AG04450 (cell line): Measurements from ENCODE around the gene EEPD1. TPM values are rescaled to one million over a fixed set of nuclear protein-coding genes. Genes with fewer than 3 reads are reported as not detected.
"Not testable (repeated sequence)": the region's sequence is repeated elsewhere in the genome, so short reads cannot be mapped to it uniquely, and the experiment has no call there.

Source experiments
- CTCF ChIA-PET: fragments of 300-600, 350-600 bp; formaldehyde crosslinking; extraction: SDS; loops from one replicate; lab custom pipeline; 2022; ENCODE audit warnings: antibody characterized with exemption, inconsistent platforms; lab: Charles Lee
- POLR2A ChIA-PET: fragments of 350-600 bp; formaldehyde crosslinking; extraction: SDS; loops from one replicate; lab custom pipeline; 2021; ENCODE audit warnings: antibody characterized with exemption, inconsistent platforms; lab: Yijun Ruan, JAX
- DNase-seq: peaks from one replicate; pipeline ENCODE4 v3.0.0-alpha.2; 2011; ENCODE audit warnings: low read depth, low spot score
- H3K27ac ChIP-seq: one replicate; pipeline ENCODE4 v1.5.1; 2012; ENCODE audit warnings: low read depth, low read length, control low read depth
- H3K27me3 ChIP-seq: one replicate; pipeline ENCODE4 v1.6.0; 2012; ENCODE audit warnings: low read length; ENCODE audit not compliant: control insufficient read depth, insufficient read depth
- H3K4me3 ChIP-seq: 2 replicates; pipeline ENCODE4 v1.5.1; 2011; ENCODE audit warnings: mild to moderate bottlenecking, low read depth, low read length, control low read depth
- H3K9me3 ChIP-seq: 2 replicates; pipeline ENCODE4 v1.5.1; 2012; ENCODE audit warnings: low read length; ENCODE audit not compliant: control insufficient read depth, insufficient read depth
- CTCF ChIP-seq: IDR thresholded peaks from 2 replicates; pipeline ENCODE4 v1.5.1; 2011; ENCODE audit warnings: low read depth, low read length, control low read depth, inconsistent platforms
- polyA plus RNA-seq: library from polyadenylated mRNA; depleted of rRNA; stranded (reverse); fragments of >200 nt; gene quantifications from 2 replicates; pipeline ENCODE4 v1.2.3, GENCODE V29; 2011

Gene EEPD1
- polyA plus RNA-seq, 1 experiment, result 21.1 TPM

GRCh38 chr7:36119005-36119706 is 33.9 kb upstream of the EEPD1 start:
- CTCF ChIA-PET, result interaction anchor here (0.7 to 2.5 kb wide), 4 partner anchors 10 to 173 kb away, joined by 3 to 13 read pairs (median 3); no protein-coding TSS in a partner anchor
- H3K9me3 ChIP-seq, result no peaks in the 10 kb centered on the region; the same call in 1 of the 2 replicates
- POLR2A ChIA-PET, result interaction anchor here (0.6 to 1.0 kb wide), 2 partner anchors 71 to 196 kb away, joined by 3 read pairs; no protein-coding TSS in a partner anchor

GRCh38 chr7:36119983-36120646 is 32.9 kb upstream of the EEPD1 start:
- H3K9me3 ChIP-seq, H3K27me3 ChIP-seq, DNase-seq, POLR2A ChIA-PET, H3K27ac ChIP-seq, H3K4me3 ChIP-seq: not testable (repeated sequence)
- CTCF ChIA-PET, result interaction anchor here (0.9 kb wide), 1 partner anchor 19 kb away, joined by 3 read pairs; no protein-coding TSS in a partner anchor

More at GRCh38 chr7:36119005-36119706, 33.9 kb upstream of the EEPD1 start:
- Histone ChIP-seq H3K27me3 (no peaks in the 10 kb centered on the region), H3K27ac (no peak overlapping the region), H3K4me3 (no peak overlapping the region)
- no peak for TF ChIP-seq CTCF
- peak; percentile 93 for DNase-seq

GRCh38 chr7:36125630-36126029 is 27.4 kb upstream of the EEPD1 start:
- H3K4me3 ChIP-seq, DNase-seq, H3K27ac ChIP-seq, POLR2A ChIA-PET, CTCF ChIA-PET, H3K27me3 ChIP-seq, H3K9me3 ChIP-seq: not testable (repeated sequence)

GRCh38 chr7:36127075-36127740 is 25.8 kb upstream of the EEPD1 start:
- Histone ChIP-seq H3K4me3 (no peak overlapping the region), H3K9me3 (no peaks in the 10 kb centered on the region), H3K27ac (no peak overlapping the region), H3K27me3 (no peaks in the 10 kb centered on the region)
- TF ChIP-seq CTCF, result peak; percentile 60
- ChIA-PET CTCF (interaction anchor here (0.5 to 1.2 kb wide), 7 partner anchors 8 to 192 kb away, joined by 3 to 5 read pairs (median 4); no protein-coding TSS in a partner anchor), POLR2A (no interaction called here)
- no peak for DNase-seq

GRCh38 chr7:36128448-36129047 is 24.5 kb upstream of the EEPD1 start:
- ChIA-PET POLR2A (interaction anchor here (0.9 to 1.1 kb wide), 2 partner anchors 13 to 175 kb away, joined by 3 read pairs; no protein-coding TSS in a partner anchor), CTCF (interaction anchor here (0.6 to 1.3 kb wide), 22 partner anchors 10 to 193 kb away, joined by 3 to 13 read pairs (median 4); no protein-coding TSS in a partner anchor)
- H3K4me3 ChIP-seq, result no peak overlapping the region; the same call in 1 of the 2 replicates
- H3K27me3 ChIP-seq, result no peaks in the 10 kb centered on the region
- peak; percentile 73 for DNase-seq
- peak overlapping the region; percentile 55 for H3K27ac ChIP-seq
- peak; percentile 79 for TF ChIP-seq CTCF
- H3K9me3 ChIP-seq, result no peaks in the 10 kb centered on the region
